ENCODE data around the gene AP1M1. TPM values are rescaled to one million over a fixed set of nuclear protein-coding genes. Genes with fewer than 3 reads are reported as not detected.

AP1M1 gene
- 49.0 and 66.0 TPM in 2 replicates for total RNA-seq

DNA sequence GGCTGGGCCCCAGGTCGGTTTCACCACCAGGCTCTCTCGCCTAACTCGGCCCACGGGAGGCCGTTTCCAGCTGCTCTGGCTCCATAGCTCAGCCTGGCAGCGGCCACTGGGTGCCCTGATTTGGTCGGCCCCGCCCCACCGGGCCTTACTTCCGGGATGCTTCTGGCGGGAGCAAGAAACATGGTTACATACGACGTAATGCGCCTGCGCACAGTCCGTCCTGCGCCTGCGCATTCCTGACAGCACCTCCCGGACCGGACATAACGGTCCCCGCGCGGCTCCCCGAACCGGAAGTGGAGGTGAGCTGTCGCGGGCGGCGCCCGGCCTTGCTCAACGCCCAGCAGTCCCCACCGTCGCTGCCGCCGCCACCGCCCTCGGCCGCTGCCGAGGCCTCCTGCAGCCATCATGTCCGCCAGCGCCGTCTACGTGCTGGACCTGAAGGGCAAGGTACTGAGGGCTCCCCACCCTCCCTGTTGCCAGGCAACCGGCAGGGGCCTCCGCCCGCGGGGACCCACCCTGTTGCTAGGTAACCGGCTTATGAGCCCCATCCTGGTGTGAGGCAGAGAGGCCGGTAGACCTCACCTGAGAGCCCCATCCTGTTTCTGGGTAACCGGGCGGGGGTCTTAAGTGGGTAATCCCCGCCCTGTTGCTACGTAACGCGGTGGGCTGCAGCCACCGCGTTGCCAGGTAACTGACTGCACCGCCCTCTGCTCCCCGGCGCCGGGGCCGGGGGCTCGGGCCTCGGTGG, at the start of gene AP1M1:
TSS of gene AP1M1 (plus strand) at position 290 of the 748 bp plus-strand sequence. CDS start at position 406, 116 bp downstream.

DNA sequence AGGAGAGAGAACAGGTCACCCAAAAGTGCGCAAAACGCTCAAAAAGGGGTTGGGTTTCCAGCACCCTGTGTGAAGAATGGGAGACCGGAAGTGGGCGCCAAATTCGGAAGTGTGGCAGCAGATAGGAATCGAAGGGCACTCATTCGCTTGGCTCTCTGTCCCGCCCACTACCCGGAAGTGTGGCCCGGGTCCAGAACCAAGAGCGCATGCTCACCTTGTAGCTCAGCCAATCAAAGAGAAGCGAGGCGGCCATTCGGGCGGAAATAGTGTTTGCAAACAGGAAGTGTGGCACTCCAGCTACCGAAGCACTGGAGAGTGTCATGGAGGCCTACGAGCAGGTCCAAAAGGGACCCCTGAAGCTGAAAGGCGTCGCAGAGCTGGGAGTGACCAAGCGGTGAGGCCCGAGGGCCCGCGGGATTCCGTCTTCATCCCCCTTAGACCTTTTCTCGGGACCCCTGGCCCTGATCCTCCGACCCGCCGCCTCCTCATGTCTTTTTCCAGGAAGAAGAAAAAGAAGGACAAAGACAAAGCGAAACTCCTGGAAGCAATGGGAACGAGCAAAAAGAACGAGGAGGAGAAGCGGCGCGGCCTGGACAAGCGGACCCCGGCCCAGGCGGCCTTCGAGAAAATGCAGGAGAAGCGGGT, 12.5 kb upstream of the AP1M1 start, which contains the start of gene FAM32A:
TSS of gene FAM32A (plus strand) at position 288 of the 645 bp plus-strand sequence. CDS start at position 321, 33 bp downstream.

Other genes starting within 250 kb of the AP1M1 start
- not detected in 2 replicates for gene OR10H4, start 248.9 kb upstream of the AP1M1 start, total RNA-seq
- gene TPM4, start 121.4 kb upstream of the AP1M1 start, total RNA-seq: 672 and 702 TPM in 2 replicates
- 53.9 and 72.3 TPM in 2 replicates for gene RAB8A, start 86.0 kb upstream of the AP1M1 start, total RNA-seq
- not detected in 2 replicates for gene HSH2D, start 54.2 kb upstream of the AP1M1 start, total RNA-seq
- gene CIB3, start 24.4 kb upstream of the AP1M1 start, total RNA-seq: not detected in 2 replicates
- 87.3 and 97.7 TPM in 2 replicates for gene FAM32A, start 12.5 kb upstream of the AP1M1 start, total RNA-seq
- 0.34 and 0.63 TPM in 2 replicates for gene KLF2, start 126.9 kb downstream of the AP1M1 start, total RNA-seq